HG03378 (cell line): ENCODE data around the gene SLC25A22.

Experiments
- ATAC-seq: cut with Tn5 transposase; IDR thresholded peaks from one replicate; pipeline ENCODE4 v1.9.1; 2021; ENCODE audit warnings: mild to moderate bottlenecking, moderate library complexity; ENCODE audit not compliant: unreplicated experiment

The SLC25A22 gene

DNA sequence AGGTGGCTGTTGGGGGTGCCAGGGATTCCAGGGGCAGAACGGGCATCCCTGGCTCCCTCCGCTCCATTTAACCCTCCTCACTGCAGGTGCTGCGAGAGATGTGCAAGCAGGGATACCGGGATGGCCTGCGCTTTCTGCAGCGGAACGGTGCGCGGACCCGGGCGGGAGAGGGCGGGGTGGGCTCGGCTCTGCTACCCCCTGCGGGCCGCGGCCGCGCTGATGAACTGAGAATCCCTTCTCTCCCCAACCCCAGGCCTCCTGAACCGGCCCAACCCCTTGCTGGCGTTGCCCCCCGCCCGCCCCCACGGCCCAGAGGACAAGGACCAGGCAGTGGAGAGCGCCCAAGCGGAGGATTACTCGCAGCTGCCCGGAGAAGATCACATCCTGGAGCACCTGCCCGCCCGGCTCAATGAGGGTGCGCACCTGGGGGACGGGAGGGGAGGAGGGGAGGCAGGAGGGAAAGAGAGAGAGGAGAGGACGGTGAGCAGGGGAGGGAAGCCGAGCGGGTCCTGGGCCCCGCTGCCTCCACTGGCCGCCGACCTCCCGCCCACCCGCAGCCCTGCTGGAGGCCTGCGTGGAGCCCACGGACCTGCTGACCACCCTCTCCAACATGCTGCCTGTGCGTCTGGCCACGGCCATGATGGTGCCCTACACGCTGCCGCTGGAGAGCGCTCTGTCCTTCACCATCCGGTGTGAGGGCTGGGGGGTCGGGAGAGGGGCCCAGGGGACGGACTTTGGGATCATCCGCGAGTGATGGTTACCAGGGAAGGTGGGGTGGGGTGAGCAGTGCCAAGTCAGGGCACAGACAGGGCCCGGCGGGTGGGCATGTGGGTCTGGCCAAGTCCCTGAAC, 25.6 kb upstream of the SLC25A22 start:
- no peak for ATAC-seq

DNA sequence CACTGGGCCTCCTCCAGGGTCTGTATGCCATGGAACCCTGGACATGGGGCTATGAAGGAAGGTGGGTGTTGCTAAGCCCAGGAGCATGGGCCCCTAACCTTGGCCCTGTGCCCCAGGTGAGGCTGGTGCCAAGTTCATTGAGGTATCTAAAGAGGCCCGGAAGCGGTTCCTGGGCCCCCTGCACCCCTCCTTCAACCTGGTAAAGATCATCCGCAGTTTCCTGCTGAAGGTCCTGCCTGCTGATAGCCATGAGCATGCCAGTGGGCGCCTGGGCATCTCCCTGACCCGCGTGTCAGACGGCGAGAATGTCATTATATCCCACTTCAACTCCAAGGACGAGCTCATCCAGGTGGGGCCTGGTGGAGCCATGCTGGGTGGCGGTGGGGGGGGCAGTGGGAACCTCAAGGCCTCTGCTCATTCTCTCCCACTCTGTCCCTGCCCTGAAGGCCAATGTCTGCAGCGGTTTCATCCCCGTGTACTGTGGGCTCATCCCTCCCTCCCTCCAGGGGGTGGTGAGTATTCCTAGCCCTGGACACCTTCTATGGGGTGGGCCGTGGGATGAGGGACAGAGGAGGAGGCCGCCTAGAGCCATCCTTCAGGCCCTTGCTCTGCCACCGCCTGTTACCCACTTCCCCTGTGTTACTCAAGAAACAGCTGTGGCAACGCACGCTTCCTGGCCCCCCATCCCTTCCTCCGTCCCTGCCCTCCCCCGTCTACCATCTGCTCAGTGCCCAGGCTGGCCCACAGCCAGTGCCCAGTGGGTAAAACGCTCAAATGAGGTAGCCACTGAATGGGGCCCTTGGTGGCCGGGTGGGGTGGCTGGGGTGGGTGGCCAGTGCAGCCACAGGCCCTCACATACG, 23.7 kb upstream of the SLC25A22 start:
- no peak for ATAC-seq

DNA sequence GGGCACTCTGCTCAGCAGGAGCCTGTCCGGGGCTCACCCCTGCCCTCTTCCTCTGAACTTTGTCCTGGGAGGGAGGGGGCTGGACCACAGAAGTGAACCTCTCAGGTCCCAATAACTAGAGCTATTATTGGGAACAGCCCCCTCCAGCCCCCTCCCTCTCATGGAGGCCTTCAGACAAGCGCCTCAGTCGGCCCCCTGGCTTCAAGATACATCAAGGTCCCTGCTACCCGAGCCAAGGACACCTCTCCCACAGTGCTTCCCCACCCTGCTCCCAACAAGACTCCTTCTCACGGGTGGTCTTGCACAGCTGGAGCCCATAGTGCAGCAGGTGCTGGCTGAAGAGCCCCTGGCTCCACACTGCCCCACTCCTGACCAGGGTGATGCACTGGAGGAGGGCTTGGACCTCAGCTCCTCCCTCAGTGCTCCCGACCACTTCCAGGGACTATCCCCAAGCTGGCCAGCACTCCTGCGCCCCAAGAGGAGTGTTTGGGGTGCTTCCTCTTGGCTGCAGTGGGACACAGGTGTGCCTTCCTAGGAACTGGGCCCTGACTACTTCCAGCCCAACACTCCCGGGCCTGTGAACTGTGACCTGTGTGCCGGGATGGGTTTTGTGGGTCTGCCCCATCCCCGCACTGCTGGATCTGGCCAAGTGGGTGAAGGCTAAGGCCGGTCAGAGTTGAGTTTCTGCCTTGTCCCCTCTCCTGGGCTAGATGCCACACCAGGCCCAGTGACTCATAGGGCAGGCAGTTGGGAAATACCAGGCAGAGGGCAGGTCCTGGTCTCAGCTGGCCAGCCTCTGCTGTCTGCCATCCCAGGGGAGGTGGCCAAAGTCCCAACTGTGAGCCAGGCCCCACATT, 22.8 kb upstream of the SLC25A22 start:
- no peak for ATAC-seq

DNA sequence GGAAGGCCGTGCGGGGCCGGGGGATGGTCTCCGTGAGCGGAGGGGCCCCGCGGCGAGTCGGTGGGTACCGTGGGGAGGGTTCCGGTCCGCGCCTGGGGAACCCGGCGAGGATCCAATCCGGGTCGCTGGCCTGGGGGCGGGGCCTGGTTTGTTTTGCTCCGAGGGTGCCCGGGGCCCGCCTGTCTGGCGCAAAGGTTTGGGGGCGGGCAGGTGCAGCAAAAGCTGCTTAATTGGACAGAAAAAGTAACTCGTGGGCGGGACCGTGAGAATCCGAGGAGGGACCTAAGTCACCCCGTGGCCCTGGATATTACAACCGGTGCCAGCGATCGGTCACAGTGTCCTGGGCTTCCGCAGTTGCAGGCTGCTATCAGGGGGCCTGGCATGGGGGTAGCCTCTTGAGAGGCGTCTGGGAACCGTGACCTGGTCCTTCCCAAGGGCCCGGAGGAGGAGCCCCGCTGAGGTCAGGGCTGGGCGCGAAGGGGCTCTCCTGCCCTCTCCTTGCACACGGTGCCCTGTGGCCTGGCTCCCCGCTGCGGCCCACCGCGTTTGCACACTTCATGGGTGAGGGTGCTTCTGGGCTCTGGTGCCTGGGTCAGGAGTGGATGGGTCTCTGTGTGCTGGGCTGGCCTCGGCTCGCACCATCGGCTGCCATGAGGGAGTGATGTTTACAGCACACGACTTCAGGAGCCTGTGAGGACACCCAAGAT, 22.0 kb upstream of the SLC25A22 start:
- ATAC-seq = peak; percentile 54

DNA sequence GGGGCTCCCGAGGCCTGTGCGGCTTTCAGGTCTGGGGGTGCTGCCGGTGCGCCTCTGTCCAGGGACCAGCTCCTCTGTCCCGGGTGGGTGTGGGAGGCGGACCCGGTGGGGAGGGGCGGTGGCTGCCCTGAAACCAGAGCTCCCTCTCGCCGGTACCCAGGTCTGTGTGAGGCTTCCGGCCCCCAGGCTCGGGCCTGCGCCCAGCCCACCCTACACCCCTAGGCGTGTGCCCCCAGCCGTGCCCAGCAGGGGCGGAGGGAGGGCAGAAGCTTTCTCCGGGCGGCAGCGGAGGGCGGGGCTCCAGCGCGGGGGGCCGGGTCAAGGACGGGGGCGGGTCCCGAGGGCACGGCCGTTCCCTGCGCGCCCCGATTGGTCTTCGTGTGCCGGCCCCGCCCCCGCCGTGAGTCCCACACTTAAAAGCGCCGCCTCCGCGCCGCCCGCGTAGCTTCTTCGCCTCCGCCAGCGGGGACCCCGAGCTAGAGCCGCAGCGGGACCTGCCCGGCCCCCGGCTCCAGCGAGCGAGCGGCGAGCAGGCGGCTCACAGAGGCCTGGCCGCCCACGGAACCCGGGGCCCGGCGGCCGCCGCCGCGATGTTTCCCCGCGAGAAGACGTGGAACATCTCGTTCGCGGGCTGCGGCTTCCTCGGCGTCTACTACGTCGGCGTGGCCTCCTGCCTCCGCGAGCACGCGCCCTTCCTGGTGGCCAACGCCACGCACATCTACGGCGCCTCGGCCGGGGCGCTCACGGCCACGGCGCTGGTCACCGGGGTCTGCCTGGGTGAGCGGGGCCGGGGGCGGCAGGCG, 21.2 kb upstream of the SLC25A22 start:
- peak; percentile 28 for ATAC-seq

DNA sequence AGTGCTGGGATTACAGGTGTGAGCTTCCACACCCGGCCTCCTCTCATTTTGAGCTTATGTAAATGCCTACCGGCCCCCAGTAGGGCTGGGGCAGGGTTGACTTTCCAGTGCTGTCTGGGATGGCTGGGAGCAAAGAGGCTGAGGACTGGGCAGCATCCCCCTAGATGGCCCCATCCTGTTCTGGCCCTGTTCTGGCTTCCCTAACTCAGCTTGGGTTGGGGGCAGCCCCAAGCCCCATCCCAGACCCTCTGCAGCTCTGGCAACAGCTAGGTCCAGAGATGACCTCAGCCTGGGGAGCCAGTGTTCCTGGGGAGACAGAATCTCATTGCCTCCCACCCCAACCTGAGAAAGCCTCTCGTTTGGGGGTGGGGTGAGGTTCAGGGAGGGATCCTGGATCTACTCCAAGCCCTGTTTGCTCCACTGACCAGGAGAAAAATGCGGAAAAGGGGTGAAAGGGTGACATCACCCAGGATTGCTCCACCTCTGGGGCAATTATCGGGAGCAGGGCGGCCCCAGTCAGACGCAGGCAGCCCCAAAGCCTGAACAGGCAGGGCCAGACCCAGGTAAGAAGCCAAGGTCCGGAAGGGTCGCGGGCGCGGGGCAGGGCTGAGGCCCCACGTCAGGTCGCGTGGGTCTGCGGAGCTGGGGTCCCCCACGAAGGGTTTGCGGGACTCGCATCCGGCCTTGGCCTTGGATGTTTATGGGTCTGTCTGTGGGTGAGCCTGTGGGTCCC, 20.5 kb upstream of the SLC25A22 start, which contains the start of gene PNPLA2:
Gene PNPLA2, plus strand, starts transcription at position 519 of the 733 bp plus-strand sequence. CDS start 805 bp downstream, outside the sequence.
- no peak for ATAC-seq

DNA sequence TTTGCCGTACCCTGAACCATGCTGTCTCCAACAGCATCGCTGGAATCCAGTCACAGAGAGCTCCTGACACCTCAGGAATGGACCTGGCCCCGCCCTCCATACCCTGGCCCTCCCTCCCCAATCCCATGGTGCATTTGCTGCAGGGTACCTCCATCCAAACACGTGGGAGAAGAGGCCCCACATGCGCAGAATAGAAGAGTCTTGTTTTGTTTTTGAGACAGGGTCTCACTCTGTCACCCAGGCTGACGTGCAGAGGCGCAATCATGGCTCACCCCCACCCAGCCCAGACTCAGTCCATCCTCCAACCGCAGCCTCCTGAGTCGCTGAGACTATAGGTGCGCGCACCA, 18.3 kb upstream of the SLC25A22 start:
- no peak for ATAC-seq

DNA sequence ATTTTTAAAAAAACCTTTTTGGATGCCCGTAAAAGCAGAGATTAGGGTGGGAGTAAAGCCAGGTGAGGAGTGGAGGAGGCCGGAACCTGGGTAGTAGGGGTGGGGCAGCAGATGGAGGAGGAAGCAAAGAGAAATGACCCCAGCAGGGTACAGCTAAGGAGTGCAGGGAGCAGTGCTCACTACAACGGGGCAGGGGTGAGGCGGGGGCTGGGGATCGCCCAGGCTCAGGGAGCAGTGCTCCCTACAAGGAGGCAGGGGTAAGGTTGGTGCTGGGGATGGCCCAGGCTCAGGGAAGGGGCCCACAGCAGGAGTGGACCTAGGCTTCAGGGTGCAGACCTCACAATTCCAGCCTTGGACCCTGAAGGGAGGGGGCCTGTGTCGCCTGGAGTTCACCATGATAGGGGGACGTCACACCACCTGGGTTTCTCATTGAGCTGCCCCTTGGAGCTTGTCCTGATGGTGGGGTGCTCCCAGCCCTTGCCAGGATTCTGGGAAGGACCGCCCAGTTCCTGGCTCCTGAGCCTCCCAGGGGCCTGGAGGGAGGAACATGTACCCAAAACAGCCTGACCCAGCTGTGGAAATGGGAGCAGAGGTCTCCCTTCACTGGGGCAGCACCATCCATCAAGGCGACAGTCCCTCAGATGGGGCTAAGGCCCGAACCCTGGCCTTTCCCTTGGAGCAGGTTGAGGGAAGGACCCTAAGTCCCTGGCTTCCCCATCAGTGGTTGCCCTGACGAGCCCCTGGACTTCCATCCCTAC, 17.8 kb upstream of the SLC25A22 start:
- no peak for ATAC-seq

DNA sequence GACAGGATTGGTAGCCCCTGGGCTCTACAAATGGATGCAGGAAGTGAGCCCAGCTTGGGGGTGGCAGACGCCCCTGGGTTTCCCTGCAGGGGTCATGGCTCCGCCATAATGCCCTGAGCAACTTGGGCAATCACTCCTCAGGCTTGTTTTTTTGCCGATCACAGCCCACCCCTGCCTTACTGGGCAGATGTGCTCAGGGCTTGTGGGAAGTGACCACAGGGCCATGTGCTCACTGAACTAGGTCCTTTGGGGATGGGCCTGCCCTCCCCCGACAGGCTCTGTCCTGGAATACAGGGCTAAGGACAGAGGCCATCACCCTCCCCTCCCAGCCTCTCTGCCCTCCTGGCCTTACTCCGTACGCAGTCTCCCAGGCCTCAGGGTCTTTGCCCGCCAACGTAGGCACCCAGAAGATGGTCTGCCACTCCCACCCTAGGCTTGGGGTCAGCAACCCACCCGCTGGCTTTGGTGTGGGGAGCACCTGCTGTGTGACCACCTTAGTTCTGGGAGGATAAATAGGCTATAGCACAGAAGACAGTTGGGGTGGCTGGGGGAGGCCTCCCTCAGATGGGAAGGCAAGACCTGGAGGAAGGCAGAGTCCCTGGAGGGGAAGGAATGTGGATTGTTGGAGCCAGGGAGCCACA, 15.5 kb upstream of the SLC25A22 start:
- ATAC-seq = no peak

DNA sequence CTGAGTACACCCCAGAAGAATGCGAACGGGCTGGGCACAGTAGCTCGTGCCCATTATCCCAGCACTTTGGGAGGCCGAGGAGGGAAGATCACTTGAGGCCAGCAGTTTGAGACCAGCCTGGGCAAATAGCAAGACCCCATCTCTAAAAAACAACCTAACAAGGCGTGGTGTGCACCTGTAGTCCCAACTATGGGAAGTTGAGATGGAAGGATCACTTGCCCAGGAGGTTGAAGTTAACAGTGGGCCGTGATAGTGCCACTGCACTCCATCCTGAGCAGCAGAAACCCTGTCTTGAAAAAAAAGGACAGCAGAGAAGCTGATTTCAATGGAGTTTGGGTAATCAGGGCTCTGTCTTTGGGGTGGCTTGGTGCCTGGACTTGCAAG, 15.0 kb upstream of the SLC25A22 start:
- no peak for ATAC-seq

DNA sequence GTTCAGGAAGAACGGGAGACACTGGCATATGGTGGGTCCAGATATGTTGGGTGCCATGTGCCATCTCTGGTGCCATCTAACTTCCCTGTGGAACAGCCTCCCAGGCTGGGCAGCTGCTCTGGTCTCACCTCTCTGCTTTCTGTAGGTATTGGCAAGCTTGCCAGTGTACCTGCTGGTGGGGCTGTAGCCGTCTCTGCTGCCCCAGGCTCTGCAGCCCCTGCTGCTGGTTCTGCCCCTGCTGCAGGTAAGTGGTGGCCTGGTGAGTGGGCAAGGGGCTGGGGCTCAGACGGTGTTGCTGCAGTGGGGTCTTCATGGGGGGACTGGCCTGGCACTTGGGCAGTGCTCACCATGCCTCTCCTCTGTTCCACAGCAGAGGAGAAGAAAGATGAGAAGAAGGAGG, 14.3 kb upstream of the SLC25A22 start:
- ATAC-seq = no peak

DNA sequence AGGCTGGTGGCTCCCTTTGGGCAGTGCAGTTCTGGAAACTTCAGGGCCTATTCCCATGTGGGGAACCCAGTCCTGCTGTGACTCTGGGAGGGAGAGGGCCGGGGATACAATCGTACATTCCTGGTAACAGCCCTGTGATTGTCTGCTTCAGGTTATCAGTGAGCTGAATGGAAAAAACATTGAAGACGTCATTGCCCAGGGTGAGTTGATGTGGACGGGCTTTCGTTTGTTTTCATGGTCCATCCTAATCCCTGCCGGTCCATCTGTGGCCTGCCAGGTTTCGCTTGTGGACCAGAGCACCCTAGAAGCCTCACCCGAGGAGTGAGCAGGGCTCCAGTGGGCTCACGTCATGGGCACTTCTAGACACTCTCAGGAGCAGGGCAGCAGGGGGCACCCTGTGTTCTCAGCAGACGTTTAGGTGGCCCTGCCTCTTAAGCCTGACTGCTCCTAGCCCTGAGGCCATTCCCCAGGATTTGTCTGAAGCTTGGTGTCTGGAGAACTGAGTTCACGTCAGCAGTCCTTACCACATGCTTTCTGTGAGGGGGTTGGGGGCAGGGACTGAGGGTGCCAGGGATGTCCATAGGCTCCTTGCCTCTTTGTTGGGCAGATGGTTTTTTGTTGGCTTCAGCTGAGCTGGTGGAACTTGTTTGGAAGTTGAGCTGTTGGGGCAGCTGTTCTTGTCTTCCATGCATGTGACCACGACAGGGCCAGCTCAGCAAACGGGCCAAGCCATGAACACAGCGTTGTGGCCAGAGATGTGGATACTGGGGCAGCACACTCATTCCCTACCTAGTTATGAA, 13.6 kb upstream of the SLC25A22 start:
- no peak for ATAC-seq

DNA sequence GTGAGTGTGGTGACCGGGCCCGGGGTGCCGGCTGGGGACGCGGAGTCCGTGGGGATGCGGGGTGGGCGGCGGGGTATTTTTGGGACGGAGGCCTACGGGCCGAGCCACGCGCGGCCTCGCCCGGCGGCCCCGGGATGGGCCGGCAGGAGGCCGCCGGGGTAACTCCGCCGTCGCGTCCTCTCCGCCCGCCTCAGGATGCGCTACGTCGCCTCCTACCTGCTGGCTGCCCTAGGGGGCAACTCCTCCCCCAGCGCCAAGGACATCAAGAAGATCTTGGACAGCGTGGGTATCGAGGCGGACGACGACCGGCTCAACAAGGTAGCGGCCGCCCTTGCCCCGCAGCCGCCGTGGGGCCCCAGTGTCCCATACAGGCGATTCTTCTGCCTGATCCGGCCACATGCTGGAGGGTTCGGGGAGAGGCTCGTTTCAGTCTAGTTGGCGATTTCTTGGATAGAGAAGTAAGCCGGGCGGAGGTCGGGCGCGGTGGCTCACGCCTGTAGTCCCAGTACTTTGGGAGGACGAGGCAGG, 12.0 kb upstream of the SLC25A22 start:
- ATAC-seq = no peak

DNA sequence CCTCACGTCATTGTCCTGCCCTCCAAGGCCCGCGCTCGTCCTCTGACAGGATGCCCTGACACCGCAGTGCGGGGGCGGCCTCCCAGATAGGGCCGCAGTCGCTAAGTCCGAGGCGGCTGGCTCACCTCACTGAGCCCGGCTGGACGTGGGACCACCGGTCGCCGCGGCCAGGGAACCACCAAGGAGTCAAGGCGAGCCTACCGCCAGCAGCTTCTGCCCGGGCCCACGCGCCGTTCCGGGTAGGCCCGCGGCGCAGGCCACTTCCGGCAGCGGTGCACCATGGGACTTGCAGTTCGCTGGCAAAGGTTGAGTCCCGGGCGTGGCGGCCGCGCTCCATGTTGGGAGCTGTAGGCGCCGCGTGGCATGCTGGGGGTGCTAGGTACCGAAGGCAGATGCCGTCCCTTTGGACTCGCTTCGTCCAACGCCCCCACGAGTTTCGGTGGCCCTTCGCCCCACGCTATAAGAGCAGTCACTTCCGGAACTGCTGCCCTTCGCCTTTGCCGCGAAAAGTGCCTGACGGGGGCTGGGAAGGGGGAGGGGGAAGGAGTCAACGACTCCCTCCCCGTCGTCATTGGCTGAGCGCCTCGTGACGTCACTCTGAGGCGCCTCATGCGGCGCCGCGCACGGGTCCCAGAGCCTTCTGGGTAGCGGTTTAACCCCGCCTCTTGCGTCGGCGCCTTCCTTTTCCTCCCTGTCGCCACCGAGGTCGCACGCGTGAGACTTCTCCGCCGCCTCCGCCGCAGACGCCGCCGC, 11.4 kb upstream of the SLC25A22 start, which contains the start of gene RPLP2:
Gene RPLP2, plus strand, starts transcription at position 681 of the 753 bp plus-strand sequence. CDS start 268 bp downstream, outside the sequence.
- ATAC-seq = peak; percentile 63

DNA sequence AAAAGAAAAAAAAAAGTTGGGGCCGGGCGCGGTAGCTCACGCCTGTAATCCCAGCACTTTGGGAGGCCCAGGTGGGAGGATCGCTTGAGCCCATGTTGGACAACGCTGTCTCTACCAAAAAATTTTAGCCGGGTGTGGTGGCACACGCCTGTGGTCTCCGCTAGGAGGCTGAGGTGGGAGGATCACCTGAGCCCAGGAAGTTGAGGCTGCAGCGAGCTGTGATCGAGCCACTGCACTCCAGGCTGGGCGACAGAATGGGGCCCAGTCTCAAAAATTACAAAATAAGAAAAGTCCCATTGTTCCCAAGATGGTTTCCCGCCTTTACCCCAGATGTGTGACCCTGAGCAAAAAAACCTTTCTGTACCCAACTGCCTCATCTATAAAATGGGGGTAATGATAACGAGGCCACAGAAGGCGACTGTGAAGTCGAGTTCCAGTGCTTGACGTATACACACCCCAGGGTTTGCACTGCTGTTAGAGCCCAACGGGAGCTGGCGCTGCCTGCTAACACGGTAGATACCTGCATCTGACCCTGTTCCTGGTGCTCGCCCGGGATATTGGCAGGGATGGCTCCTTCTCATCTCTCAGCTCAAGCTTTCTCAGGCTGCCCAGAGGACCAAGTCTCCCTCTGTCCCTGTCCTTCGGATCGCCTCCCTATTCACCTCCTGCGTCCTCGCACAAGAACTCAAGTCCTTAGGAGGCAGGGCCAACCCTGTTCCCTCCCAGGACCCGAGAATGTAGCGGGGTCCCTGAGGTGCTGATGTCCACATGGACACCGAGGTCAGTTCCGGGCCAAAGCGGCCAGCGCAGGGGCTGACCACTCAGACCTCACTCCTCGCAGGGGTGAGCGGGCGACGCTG, 10.6 kb upstream of the SLC25A22 start:
- ATAC-seq = no peak
